ENCODE data around the gene ARL14EP.

Gene ARL14EP

DNA sequence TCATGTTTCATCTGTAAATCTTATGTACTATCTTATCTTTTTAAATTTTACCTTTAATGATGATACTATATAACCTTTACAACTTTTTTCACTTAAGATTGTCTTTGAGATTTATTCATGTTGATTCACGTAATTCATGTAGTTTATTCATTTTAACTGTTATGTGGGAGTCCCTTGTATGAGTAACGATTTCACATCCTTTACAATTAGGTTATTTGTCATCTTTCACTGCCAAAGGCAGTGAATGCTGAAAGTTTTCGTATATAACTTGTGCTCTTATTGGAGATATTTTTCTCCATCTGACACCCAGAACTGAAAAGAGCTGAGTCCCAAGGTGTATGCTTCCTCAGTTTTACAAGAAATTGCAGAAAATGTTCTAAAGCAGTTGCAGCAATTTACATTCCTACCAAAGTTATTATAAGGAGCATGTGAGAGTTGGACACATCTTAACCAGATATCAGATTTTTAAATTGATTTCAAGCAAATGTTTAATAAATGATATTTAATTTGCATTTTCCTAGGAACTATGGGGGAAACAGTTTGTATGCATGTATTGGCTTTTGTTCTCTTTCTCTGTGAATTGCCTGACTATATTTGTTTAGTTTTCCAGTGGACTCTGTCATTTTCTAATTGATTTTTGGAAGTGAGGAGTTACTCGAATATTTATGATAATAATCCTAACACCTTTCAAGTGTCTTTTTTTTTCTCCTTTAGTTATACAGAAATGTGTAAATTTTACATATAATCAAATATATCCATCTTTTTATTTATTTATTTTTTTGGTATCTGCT, 6.4 kb downstream of the ARL14EP start:
- no peak for DNase-seq

GRCh38 chr11:30333405-30333804, 10.5 kb downstream of the ARL14EP start:
- DNase-seq: no peak

DNA sequence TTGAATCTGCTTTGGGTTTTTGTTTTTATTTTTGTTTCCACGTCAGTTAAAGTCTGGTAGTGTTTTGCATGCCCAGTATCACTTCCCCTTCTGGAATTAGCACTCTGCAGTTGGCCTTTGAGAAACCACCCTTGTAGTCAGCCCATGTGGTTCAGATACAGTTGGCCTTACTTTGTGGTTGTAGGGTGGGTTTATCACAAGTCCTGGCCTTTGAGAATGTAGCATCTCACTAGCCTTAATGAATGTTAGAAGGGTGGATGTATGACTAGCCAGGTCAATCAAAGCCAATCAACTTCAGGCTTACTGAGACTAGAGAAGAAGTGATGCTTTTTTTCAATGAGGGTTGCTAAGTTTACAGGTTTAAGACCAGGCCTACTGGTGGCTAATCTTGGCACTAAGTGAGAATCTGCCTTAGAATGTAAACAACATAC, 19.8 kb downstream of the ARL14EP start:
- DNase-seq: no peak

DNA sequence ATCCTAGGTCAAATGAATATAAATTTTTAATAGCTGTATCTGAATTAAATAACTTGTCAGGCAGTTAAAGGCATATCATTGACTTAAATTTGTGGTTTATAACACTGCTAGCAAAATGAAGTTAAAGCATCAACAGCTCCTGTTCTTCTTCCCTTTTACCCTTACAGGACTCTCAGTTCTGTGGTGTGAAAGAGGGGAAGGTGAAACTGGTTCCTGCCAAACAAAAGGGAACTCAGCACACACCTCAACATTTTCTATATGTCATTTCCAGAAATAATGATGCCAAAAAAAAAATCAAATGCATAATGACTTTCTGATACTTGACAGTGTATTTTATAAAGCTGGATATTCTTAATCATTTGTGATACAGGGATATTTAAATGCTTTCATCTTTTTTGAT, 21.2 kb downstream of the ARL14EP start:
- no peak for DNase-seq

DNA sequence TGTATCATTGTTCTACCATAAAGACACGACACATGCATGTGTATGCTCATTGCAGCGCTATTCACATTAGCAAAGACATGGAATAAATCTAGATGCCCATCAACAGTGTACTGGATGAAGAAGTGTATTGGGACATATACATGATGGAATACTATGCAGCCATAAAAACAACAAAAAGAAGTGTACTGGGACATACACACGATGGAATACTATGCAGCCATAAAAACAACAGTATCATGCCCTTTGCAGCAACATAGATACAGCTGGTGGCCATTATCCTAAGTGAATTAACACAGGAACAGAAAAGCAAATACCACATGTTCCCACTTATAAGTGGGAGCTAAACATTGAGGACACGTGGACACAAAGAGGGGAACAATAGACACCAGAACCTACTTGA, 22.7 kb downstream of the ARL14EP start:
- no peak for DNase-seq

- DNase-seq: no peak
These were observed 23.3 kb downstream of the ARL14EP start for GRCh38 chr11:30346068-30346688.

DNA sequence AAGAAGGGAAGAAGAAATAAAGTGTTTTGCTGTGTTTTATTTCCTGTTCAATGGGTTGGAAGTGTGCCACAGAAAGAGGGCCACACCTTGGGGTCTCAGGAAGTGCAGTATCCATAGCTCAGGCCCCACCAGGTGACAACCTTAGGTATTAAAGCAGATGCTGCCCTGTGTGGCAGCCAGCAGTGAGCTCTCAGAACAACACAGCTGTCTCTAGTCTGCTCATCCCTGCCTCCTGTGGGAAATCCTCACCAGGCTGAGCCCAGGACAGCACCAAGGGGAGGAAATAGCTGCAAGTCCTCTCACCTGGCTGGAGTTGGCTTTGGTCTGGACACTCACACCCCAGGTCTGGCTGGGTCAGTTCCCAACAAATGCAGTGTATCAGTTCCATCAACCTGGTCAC, 25.1 kb downstream of the ARL14EP start:
- no peak for DNase-seq

- DNase-seq: no peak
These were observed 27.0 kb downstream of the ARL14EP start for GRCh38 chr11:30349885-30350284.

DNA sequence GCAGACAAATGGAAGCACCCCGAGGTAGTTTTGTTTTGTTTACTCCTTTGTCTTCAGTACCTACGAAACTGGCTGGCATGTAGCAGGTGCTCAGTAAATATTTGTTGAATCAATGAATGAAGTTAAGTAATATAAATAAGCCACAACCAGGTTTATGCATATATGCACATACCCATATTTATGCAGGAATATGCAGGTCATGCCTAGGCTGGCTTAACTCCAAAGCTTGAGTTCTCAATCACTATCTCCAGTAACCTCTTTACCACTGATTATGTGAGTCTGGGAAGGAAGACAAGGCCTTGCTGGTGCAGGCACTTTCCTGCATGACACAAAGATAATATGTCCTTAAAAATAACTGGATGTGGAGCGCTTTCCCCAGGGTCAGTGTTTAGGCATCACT, 27.5 kb downstream of the ARL14EP start:
- DNase-seq: no peak

DNA sequence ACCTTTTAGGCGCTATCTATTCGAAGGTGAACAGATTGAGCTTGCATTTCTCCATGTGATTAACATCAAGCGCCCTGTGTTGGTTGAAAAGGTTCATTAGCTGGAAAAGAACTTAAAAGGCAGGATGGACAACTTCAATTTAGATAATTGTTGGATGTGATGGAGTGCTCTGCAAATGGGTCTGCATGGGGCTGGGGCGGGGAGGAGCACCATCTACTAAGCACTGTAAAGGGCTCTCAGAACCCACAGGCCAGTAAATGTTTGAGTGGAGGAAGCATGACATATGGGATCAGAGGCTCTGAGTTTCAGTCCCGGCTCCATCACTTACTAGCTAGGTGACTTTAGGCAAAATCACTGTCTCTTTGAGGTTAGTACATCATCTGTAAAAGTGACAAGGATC, 28.2 kb downstream of the ARL14EP start:
- DNase-seq: peak; percentile 84

DNA sequence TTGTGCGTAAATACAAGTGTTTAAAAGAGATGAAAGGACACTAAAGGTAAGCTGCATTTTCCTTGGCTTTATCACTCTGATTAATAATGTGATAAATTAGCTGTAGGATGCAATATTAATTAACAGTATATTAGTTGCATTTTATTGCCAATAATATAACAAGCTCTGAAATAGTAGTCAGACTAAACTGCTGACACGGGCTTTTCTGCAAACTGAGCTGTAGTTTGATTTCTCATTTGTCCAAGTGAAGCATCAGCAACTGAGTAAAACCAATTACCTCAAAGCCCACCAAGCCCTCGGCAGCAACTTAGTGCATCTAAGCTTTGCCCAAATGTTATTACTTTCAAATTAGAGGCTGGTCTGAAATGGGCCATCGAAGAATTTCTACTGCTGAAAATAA, 33.5 kb downstream of the ARL14EP start:
- DNase-seq: no peak

GRCh38 chr11:30357872-30358271, 35.0 kb downstream of the ARL14EP start:
- DNase-seq: no peak

GRCh38 chr11:30358536-30358935, 35.6 kb downstream of the ARL14EP start:
- DNase-seq: no peak

- no peak for DNase-seq
These were observed 37.8 kb downstream of the ARL14EP start for GRCh38 chr11:30360741-30361140.

DNA sequence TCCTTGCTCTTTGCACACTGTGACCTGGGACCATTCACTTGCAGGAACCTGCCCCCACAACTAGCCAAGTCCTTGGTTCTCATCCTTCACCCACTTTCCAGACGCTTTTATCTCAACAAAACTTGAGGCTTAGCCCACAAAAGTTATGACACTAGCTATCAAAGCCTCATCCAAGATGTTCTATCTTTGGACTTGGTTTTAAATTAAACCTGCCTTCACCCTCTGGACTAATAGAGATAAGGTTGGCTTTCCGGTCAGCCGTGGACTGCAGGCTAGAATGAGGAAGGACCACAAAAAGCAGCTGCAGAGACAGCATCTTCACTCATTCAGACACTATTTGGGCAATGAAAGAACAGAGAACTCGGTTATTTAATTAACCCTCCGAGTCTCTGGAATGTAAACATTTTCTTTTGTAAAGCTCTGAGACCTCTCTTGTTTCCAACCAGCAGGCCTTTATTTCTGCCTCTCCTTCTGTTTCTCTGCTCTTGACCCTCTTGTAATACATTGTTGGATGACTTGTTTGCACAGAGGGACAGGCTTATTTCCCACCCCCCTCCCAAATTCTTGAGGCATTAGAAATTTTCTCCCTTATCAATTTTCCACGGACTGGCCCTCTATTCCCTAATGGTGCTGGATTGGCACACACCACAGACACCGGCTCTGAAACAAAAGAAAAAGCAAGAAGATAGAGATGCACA, 41.4 kb downstream of the ARL14EP start:
- no peak for DNase-seq

DNA sequence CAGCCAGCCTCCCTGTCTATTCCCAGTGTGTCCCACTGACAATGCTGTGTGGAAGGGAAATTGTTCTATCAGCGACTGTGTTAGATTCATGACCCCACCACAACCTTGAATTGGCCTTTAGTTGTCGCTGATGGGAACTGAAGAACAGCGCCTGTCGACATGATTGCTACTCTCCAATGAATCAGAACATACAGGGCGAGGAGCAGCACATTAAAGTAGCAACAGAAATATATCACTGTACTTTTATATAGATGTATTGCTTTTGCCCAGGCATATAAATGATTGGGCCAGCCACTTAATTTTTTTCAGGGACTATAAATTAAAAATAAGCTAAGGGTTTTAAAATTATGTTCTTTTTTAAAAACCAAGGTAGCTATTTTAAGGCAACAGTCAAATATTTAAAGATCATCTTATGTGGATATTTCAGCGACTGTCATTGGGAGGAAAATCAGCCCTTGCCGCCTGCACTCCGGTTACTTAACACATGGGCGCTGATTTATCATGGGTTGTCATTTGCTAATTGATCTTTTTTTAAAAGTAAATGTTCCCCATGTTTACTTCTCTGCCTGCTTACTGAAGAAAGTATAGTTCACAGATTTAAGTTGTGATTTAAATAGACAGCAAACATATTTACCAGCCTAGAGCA, 42.1 kb downstream of the ARL14EP start:
- DNase-seq: no peak

- no peak for DNase-seq
These were observed 43.1 kb downstream of the ARL14EP start for GRCh38 chr11:30365793-30366517.

- DNase-seq: no peak
These were observed 45.5 kb downstream of the ARL14EP start for GRCh38 chr11:30368394-30368793.

DNA sequence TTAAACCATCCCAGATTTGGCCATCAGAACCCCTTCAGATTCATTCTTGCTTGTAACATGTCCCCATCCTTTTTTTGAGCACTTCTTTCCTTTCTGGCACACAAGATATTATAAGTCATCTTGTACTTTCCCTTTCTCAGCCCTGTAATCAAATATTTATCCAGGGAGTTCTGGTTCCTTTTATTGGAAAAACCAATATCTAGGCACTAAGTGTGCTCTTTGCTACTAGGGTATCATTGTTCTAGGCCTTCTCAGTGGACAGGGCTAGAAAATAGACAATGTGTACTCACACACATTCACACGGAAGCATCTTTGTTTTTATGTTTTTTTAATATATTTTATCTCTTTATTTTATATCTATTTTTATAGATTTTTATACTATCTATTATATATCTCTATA, 47.3 kb downstream of the ARL14EP start:
- DNase-seq: no peak

- no peak for DNase-seq
These were observed 54.4 kb downstream of the ARL14EP start for GRCh38 chr11:30377347-30377746.

DNA sequence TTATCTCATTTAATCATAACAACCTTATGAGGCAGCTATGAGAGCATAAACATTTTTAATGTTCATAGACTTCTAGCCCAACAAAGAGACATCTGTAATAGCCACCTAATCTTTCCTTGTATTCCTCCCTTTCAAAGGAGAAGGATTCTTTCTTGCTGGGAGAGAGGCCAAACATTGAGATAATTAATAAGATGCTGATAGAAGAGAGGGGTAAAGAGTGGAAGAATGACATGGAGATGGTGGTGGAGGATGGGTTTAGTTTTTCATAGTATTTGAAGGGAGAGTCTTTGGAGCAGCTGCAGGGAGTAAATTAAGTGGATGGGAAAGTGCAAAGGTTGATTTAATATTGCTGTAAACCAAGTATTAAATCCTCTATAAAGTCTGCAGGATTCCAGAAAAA, 57.9 kb downstream of the ARL14EP start:
- DNase-seq: no peak

DNA sequence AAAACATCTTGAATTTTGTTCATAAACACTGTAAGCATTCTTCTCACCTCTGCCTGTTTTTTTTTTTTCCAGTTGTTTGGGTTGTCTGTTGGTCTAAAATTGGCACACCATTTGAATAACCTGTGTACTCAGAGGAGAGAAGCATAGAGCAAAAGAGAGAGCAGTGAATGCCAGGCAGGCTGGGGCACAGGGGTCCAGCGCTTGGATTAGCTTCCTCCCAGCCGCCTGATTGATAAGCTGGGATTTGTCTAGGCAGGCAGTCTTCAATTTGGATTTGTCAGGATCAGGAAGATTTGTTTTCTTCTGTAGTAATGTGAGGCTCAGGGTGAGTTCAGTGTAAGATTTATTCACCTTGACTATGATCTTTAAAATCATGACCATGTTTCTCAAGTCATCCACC, 59.0 kb downstream of the ARL14EP start:
- no peak for DNase-seq
